CD4-positive, alpha-beta T cell treated with Interleukin-6 for 4 hours (primary cell): ENCODE measurements around the gene C20orf173.
"Not testable (repeated sequence)": the region's sequence is repeated elsewhere in the genome, so short reads cannot be mapped to it uniquely, and the experiment has no call there.

Experiments
- DNase-seq: peaks from one replicate; pipeline ENCODE4 v3.0.0-alpha.2; 2020; ENCODE audit warnings: mixed read lengths

C20orf173 gene

GRCh38 chr20:35544941-35545340, 15.5 kb upstream of the C20orf173 start:
- DNase-seq = not testable (repeated sequence)

- DNase-seq = no peak
Measured at GRCh38 chr20:35544436-35544835, 15.0 kb upstream of the C20orf173 start.

GRCh38 chr20:35542990-35543389, 13.5 kb upstream of the C20orf173 start:
- DNase-seq = no peak

- DNase-seq = peak; percentile 98
Measured at GRCh38 chr20:35541783-35542662, 12.6 kb upstream of the C20orf173 start, which contains the start of gene ERGIC3. ERGIC3 (plus strand) TSS chr20:35542078; CDS start chr20:35542098, 20 bp downstream.

GRCh38 chr20:35541118-35541782, 11.8 kb upstream of the C20orf173 start:
- no peak for DNase-seq

GRCh38 chr20:35539756-35540212, 10.3 kb upstream of the C20orf173 start:
- peak; percentile 8 for DNase-seq

GRCh38 chr20:35527122-35527769, 2.2 kb downstream of the C20orf173 start:
- DNase-seq = no peak

GRCh38 chr20:35525639-35526038, 3.8 kb downstream of the C20orf173 start:
- DNase-seq = no peak

GRCh38 chr20:35523298-35523888, 6.1 kb downstream of the C20orf173 start:
- peak; percentile 26 for DNase-seq

GRCh38 chr20:35518955-35519354, 10.5 kb downstream of the C20orf173 start:
- DNase-seq = no peak

GRCh38 chr20:35517767-35518166, 11.7 kb downstream of the C20orf173 start:
- not testable (repeated sequence) for DNase-seq

GRCh38 chr20:35517125-35517524, 12.3 kb downstream of the C20orf173 start:
- DNase-seq = no peak

GRCh38 chr20:35515949-35516645, 13.4 kb downstream of the C20orf173 start:
- no peak for DNase-seq

GRCh38 chr20:35515341-35515740, 14.1 kb downstream of the C20orf173 start:
- no peak for DNase-seq

GRCh38 chr20:35514371-35514932, 15.0 kb downstream of the C20orf173 start:
- no peak for DNase-seq

- peak; percentile 16 for DNase-seq
Measured at GRCh38 chr20:35511814-35512420, 17.5 kb downstream of the C20orf173 start.

GRCh38 chr20:35510951-35511735, 18.3 kb downstream of the C20orf173 start:
- no peak for DNase-seq

- no peak for DNase-seq
Measured at GRCh38 chr20:35508493-35509218, 20.8 kb downstream of the C20orf173 start.

- no peak for DNase-seq
Measured at GRCh38 chr20:35506872-35507638, 22.4 kb downstream of the C20orf173 start.
